ENCODE results near the gene SDK1. TPM values are rescaled to one million over a fixed set of nuclear protein-coding genes. Genes with fewer than 3 reads are reported as not detected.

SDK1 gene
- total and polyA plus RNA-seq, 2 donors (not counting 3 experiments of a cell fraction or from before 2014, with no cell fraction given), result 1.6 to 3.9 TPM

DNA sequence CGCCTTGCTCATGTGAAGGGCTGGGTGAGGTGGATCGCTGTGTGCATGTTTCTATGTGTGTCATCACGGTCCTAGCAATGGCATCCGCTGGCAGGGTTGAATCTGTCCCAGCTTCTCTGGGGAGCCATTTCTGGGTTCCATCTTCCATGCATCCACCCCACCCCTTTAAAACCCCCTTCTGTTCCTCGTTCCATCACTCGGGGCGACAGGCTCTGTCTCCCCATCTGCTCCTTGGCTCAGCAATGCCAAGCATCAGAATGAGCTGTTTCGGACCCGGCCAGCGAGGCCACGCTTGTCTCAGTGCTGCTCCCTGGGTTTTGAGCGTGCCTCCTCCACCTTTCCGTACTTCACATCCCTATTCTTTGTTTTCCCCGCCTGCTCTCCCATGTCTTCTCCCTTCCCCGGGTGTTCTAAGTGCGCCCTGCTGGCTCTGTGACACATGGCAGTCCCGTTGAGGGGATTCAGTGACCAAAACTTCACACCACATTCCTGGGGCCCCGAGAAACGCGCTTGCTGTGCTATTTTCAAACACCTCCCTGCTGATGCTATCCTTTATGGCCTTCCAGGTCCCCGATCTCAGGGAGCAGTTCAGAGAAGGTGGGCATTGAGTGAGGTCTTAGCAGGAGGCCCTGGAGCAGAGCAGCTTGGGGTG is 827.0 kb downstream of the SDK1 start:
- dilution Hi-C loops (cut with MboI; ENCODE audit: extremely low pct_ligation_motif_present, low sequenced_read_pairs), result no loop called here
- no peak overlapping the region for H3K4me2 ChIP-seq (ENCODE audit: insufficient read depth, low read length)
- H2AFZ ChIP-seq (ENCODE audit: low read depth, low read length), result no peak overlapping the region
- H4K20me1 ChIP-seq (replicated peaks; ENCODE audit: control insufficient read depth, extremely low read depth, insufficient read depth, low read length), result no peaks in the 10 kb centered on the region
- H3K36me3 ChIP-seq (ENCODE audit: control insufficient read depth in 2 of 2, extremely low read depth in 1 of 2, insufficient read depth in 2 of 2, low read length in 2 of 2), result no peaks in the 10 kb centered on the region
- no peak overlapping the region for H3K9ac ChIP-seq (replicated peaks; ENCODE audit: extremely low read depth, insufficient read depth, low read length)
- H3K9me3 ChIP-seq (replicated peaks; ENCODE audit: control insufficient read depth, insufficient read depth, low read length), result no peaks in the 10 kb centered on the region
- intact Hi-C loops (cut with micrococcal nuclease), result no loop called here
- DNase-seq (ENCODE audit: low read depth, low spot score), result no peak
- TF ChIP-seq MYC (IDR thresholded peaks at IDR 0.05; ENCODE audit: low read depth, low read length) (no peak), POLR2AphosphoS5 (IDR thresholded peaks at IDR 0.05; ENCODE audit: insufficient read depth, low read depth, low read length) (no peak), JUN (IDR thresholded peaks at IDR 0.05; ENCODE audit: borderline replicate concordance, insufficient read depth, insufficient read length, low read depth) (no peak), FOS (IDR thresholded peaks at IDR 0.05; ENCODE audit: borderline replicate concordance, insufficient read depth, low read length) (no peak), GATA2 (IDR thresholded peaks at IDR 0.05; ENCODE audit: insufficient read depth, insufficient read length, low read depth, low read length) (no peak), EZH2 (IDR thresholded peaks at IDR 0.05; ENCODE audit: borderline replicate concordance, low read depth, low read length, severe bottlenecking) (no peak), POLR2A (IDR thresholded peaks at IDR 0.05; ENCODE audit: low read depth, low read length) (no peak)
- TF ChIP-seq, protein P1, sequence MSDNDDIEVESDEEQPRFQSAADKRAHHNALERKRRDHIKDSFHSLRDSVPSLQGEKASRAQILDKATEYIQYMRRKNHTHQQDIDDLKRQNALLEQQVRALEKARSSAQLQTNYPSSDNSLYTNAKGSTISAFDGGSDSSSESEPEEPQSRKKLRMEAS (IDR thresholded peaks at IDR 0.05; ENCODE audit: insufficient read depth, insufficient read length), result no peak
- TF ChIP-seq, protein P2, sequence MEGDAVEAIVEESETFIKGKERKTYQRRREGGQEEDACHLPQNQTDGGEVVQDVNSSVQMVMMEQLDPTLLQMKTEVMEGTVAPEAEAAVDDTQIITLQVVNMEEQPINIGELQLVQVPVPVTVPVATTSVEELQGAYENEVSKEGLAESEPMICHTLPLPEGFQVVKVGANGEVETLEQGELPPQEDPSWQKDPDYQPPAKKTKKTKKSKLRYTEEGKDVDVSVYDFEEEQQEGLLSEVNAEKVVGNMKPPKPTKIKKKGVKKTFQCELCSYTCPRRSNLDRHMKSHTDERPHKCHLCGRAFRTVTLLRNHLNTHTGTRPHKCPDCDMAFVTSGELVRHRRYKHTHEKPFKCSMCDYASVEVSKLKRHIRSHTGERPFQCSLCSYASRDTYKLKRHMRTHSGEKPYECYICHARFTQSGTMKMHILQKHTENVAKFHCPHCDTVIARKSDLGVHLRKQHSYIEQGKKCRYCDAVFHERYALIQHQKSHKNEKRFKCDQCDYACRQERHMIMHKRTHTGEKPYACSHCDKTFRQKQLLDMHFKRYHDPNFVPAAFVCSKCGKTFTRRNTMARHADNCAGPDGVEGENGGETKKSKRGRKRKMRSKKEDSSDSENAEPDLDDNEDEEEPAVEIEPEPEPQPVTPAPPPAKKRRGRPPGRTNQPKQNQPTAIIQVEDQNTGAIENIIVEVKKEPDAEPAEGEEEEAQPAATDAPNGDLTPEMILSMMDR (IDR thresholded peaks at IDR 0.05; ENCODE audit: extremely low read depth in 1 of 2, insufficient read depth in 1 of 2, low read depth in 1 of 2, low read length in 2 of 2), result no peak
- no peaks in the 10 kb centered on the region for H3K27me3 ChIP-seq (ENCODE audit: control insufficient read depth in 2 of 2, insufficient read depth in 2 of 2, low read length in 2 of 2)
- H3K4me1 ChIP-seq (ENCODE audit: control insufficient read depth, extremely low read depth, insufficient read depth, low read length), result no peaks in the 10 kb centered on the region
- BruUV-seq (replicated peaks), result no TSS peak
- no peak for FAIRE-seq
- ChIA-PET POLR2A (no interaction called here), CTCF (no interaction called here)
- no peak overlapping the region for H3K4me3 ChIP-seq (replicated peaks in 1 of 3; ENCODE audit: insufficient read depth in 1 of 3, low read depth in 1 of 3, low read length in 3 of 3)
- no peaks in the 10 kb centered on the region for H3K79me2 ChIP-seq (ENCODE audit: control insufficient read depth, insufficient read depth, low read length)
- H3K27ac ChIP-seq (ENCODE audit: insufficient read depth, low read depth, low read length), result no peak overlapping the region
- H3K9me1 ChIP-seq (replicated peaks; ENCODE audit: control insufficient read depth, extremely low read depth, insufficient read depth, low read length), result no peaks in the 10 kb centered on the region

Measured in endothelial cell of umbilical vein (primary cell).